ENCODE data around the gene CNPY1. TPM values are rescaled to one million over a fixed set of nuclear protein-coding genes. Genes with fewer than 3 reads are reported as not detected.

CNPY1 gene
- total RNA-seq, 1 experiment from 2014 or later = not detected

- Histone ChIP-seq H3K36me3 (ENCODE audit: low read depth) (no peaks in the 10 kb centered on the region), H2AFZ (no peak overlapping the region), H3K27ac (no peak overlapping the region), H3K9me3 (ENCODE audit: insufficient read depth, low read depth) (no peaks in the 10 kb centered on the region), H3K27me3 (ENCODE audit: insufficient read depth, low read depth) (peaks cover 98% of the 10 kb centered on the region), H3K9me2 (ENCODE audit: insufficient read depth) (no peaks in the 10 kb centered on the region), H3K4me3 (no peak overlapping the region), H3K4me2 (no peak overlapping the region), H3K4me1 (replicated peaks; ENCODE audit: insufficient read depth) (no peaks in the 10 kb centered on the region), H3F3A (ENCODE audit: insufficient read depth, low read depth) (no peaks in the 10 kb centered on the region; the same call in 1 of the 2 replicates), H3K79me2 (ENCODE audit: low read depth) (no peaks in the 10 kb centered on the region), H4K20me1 (ENCODE audit: insufficient read depth) (no peaks in the 10 kb centered on the region)
- TF ChIP-seq CTCF (conservative IDR thresholded peaks at IDR 0.05) = no peak
- TF ChIP-seq EZH2 (IDR thresholded peaks at IDR 0.05; ENCODE audit: low read depth) = no peak
- ChIA-PET POLR2A (ENCODE audit: unreplicated experiment) (no interaction called here), CTCF (no interaction called here)
- no TSS peak for BruUV-seq (replicated peaks)
- intact Hi-C loops (cut with micrococcal nuclease; ENCODE audit: unreplicated experiment) = no loop called here
- no peak for DNase-seq
These were observed 40.6 kb upstream of the CNPY1 start for GRCh38 chr7:155586843-155587440.

GRCh38 chr7:155585951-155586350 lies 39.6 kb upstream of the CNPY1 start:
- POLR2A ChIA-PET (ENCODE audit: unreplicated experiment) = no interaction called here
- CTCF ChIA-PET = no interaction called here
- DNase-seq = no peak
- H3K27me3 ChIP-seq (ENCODE audit: insufficient read depth, low read depth) = peaks cover 100% of the 10 kb centered on the region
- intact Hi-C loops (cut with micrococcal nuclease; ENCODE audit: unreplicated experiment) = no loop called here
- no peak overlapping the region for H3K4me3 ChIP-seq
- TF ChIP-seq EZH2 (IDR thresholded peaks at IDR 0.05; ENCODE audit: low read depth) (no peak), CTCF (conservative IDR thresholded peaks at IDR 0.05) (no peak)
- H3K9me2 ChIP-seq (ENCODE audit: insufficient read depth) = no peaks in the 10 kb centered on the region
- no peaks in the 10 kb centered on the region for H4K20me1 ChIP-seq (ENCODE audit: insufficient read depth)
- no peak overlapping the region for H2AFZ ChIP-seq
- H3K4me1 ChIP-seq (replicated peaks; ENCODE audit: insufficient read depth) = no peaks in the 10 kb centered on the region
- no peak overlapping the region for H3K4me2 ChIP-seq
- no peaks in the 10 kb centered on the region for H3K9me3 ChIP-seq (ENCODE audit: insufficient read depth, low read depth)
- H3K36me3 ChIP-seq (ENCODE audit: low read depth) = no peaks in the 10 kb centered on the region
- BruUV-seq (replicated peaks) = no TSS peak
- no peaks in the 10 kb centered on the region for H3K79me2 ChIP-seq (ENCODE audit: low read depth)
- no peaks in the 10 kb centered on the region; the same call in 1 of the 2 replicates for H3F3A ChIP-seq (ENCODE audit: insufficient read depth, low read depth)
- H3K27ac ChIP-seq = no peak overlapping the region

GRCh38 chr7:155585532-155585895 lies 39.2 kb upstream of the CNPY1 start:
- Histone ChIP-seq H4K20me1 (ENCODE audit: insufficient read depth) (no peaks in the 10 kb centered on the region), H3F3A (ENCODE audit: insufficient read depth, low read depth) (no peaks in the 10 kb centered on the region; the same call in 1 of the 2 replicates), H3K4me2 (no peak overlapping the region), H3K9me2 (ENCODE audit: insufficient read depth) (no peaks in the 10 kb centered on the region), H3K9me3 (ENCODE audit: insufficient read depth, low read depth) (no peaks in the 10 kb centered on the region), H3K27ac (no peak overlapping the region), H3K27me3 (ENCODE audit: insufficient read depth, low read depth) (peaks cover 100% of the 10 kb centered on the region), H3K4me3 (no peak overlapping the region), H3K36me3 (ENCODE audit: low read depth) (no peaks in the 10 kb centered on the region), H2AFZ (no peak overlapping the region), H3K4me1 (replicated peaks; ENCODE audit: insufficient read depth) (no peaks in the 10 kb centered on the region), H3K79me2 (ENCODE audit: low read depth) (no peaks in the 10 kb centered on the region)
- POLR2A ChIA-PET (ENCODE audit: unreplicated experiment) = no interaction called here
- intact Hi-C loops (cut with micrococcal nuclease; ENCODE audit: unreplicated experiment) = no loop called here
- no peak for TF ChIP-seq EZH2 (IDR thresholded peaks at IDR 0.05; ENCODE audit: low read depth)
- no peak for TF ChIP-seq CTCF (conservative IDR thresholded peaks at IDR 0.05)
- CTCF ChIA-PET = no interaction called here
- DNase-seq = no peak
- no TSS peak for BruUV-seq (replicated peaks)
